ENCODE results near the gene KRT32.
"Not testable (repeated sequence)": the region's sequence is repeated elsewhere in the genome, so short reads cannot be mapped to it uniquely, and the experiment has no call there.

The KRT32 gene

DNA sequence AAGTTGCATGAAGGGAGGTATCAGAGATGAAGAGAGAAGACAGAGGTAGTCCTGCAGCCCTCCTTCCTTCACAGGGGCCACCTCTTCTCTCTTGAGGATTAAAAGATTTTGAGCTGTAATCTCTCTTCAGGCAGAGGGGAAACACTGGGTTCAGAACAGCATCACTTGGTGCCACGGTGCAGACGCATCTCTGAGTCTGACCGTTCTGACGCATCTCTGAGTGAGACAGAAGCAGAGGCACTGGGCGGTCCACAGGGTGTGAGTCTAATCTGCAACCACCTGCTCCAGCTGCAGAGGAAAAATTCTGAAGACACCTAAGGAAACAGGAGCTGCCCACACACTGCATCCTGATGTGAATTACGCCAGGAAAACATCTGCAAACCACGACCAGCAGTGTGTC lies 37.5 kb downstream of the KRT32 start:
- no peak for DNase-seq (ENCODE audit: low read depth in 2 of 2, low spot score in 1 of 2)

DNA sequence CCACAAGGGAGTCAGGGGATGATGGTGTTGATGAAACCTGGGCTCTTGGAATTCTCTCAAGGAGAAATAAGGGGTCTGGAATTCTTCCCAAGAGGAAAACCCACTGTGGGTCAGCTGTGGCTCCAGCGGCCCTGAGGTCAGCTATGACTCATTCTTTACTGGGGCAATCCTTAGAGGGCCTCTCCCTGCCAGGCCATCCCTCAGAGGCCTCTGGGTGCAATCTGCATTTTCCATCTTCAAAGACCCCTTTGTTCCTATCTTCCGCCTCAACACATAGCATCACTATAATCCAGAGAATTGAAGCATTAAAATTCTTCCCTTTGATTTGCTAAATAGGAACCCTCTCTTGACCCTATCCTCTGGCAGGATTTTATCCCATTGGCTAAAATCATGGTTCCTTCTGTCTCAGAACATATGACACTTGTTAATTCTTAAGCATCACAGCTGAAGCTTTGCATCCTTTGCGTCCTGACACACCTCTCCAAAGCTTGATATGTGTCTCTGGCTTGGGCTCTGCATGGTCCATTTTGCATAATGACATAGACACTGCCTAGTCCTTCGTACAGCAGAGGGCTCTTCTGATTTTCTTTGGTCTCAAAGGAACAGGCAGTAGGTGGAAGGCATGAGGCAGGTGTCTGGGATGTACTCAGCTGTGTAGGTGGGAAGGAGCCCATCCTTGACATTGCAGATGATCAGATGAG lies 38.4 kb downstream of the KRT32 start:
- DNase-seq (ENCODE audit: low read depth in 2 of 2, low spot score in 1 of 2) = no peak

DNA sequence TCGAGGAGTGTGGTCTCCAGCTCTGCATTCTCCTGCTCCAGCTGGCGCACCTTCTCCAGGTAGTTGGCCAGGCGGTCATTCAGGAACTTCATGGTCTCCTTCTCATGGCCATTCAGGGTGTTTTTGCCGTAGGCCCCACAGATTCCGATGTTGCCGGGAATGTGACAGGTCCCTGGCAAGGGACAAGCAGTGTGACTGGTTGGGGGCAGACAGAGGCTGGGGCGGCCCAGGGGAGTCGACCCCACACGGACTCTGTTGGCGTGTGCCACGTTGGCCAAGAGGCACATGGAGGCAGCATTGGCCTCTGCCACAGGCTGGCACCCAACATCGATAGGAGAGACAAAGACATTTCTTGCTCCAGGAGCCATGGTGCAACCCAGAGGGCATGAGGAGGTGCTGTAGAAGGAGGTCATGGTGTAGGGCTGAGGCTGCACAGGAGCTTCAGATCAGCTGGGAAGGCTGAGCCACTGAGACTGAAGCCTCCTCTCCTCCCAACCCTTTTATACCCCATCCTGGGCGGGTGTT lies 43.0 kb downstream of the KRT32 start, which contains the start of gene KRT37:
Gene KRT37 (minus strand): TSS at position 475 of the 525 bp plus-strand sequence. CDS start 62 bp downstream, at position 413.
- no peak for DNase-seq (ENCODE audit: low read depth in 2 of 2, low spot score in 1 of 2)

DNA sequence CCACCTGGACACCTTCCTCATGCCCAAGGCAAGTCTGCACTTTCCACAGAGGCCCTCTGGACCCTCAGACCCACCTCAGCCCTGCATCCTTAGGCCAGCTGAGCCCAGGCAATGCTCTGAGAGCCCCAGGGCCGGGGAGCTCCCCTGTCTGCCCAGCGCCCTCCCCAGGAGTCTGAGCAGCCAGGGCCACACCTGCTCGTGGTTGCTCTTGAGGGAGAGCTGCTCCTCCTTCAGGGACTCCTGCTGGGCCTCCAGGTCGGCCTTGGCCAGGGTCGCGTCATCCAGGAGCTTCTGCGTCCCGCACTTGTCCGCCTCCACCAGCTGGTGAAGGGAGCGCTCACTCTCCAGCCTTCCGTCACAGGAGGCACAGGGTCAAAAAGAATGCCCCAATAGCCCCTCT lies 44.6 kb downstream of the KRT32 start:
- DNase-seq (ENCODE audit: low read depth in 2 of 2, low spot score in 1 of 2) = not testable (repeated sequence)

DNA sequence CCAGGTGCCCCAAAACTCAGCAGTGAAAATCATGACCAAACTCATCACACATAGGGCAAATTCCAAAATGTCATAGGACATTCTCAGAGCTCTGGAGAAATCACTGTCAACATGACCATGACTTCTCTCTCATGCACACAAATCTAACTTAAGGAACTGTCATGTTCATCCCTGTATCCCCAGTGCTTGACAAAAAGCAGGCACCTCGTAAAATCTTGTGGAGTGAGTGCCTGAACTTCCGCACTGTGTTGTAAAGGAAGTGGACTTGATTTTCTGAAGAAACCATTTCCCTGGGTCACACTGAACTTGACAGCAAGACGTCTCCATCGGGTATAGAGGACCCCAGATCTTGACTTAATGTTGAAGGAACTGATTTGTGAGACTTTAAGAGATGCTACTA lies 45.6 kb downstream of the KRT32 start:
- no peak for DNase-seq (ENCODE audit: low read depth in 2 of 2, low spot score in 1 of 2)

DNA sequence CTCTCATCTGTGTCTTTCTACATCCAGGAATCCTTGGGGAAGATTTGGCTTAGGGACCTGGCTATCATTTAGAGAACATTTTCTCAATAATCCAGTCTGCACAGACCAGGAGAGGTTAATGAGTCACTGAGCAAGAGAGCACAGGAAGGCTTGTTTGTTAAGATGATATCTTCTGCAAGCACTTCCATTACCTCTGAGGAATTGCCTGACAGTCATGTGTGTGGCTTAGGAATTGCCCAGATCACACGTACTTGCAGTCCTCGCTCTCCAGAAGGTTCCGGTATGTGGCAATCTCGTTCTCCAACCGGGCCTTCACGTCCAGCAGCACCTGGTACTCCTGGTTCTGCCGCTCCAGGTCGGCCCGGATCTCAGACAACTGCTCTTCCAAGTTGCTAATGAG lies 46.1 kb downstream of the KRT32 start:
- DNase-seq (ENCODE audit: low read depth in 2 of 2, low spot score in 1 of 2) = no peak

DNA sequence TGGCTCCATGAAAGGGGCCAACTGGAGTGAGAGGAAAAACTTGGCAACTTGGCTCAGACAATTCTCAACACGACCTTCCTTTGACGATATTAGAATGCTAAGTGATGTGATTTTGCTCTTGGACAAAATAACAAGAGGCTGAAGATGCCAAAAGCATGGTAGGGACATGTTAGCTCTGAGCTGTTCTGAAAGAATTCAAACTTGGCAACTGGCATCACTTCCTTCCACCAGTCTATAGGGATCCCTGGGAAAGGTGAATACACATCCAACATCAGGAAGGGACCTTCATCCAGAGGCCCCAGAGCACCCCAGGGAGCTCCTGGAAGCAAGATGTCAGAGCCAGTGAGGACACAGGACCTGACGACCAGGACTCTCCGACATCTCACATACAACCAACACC lies 47.1 kb downstream of the KRT32 start:
- no peak for DNase-seq (ENCODE audit: low read depth in 2 of 2, low spot score in 1 of 2)

DNA sequence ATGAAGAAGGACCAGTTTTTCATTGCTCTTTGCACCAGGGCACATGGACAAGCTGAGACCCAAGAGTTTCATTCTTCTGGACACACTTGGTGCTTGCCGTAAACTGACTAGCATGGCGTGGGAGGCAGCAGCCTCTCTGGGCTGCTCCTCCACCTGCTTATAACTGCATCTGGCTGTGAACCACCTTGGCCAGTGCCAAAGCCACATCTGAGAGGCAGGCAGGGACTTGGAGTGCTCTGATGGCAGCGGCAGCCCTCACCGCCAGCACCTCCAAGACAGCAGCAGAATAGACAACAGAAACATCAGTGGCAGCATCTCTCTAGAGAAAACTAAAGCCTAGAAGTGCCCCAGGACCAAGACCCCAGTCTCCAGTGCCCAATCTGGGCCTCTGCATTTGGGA lies 47.5 kb downstream of the KRT32 start:
- no peak for DNase-seq (ENCODE audit: low read depth in 2 of 2, low spot score in 1 of 2)

DNA sequence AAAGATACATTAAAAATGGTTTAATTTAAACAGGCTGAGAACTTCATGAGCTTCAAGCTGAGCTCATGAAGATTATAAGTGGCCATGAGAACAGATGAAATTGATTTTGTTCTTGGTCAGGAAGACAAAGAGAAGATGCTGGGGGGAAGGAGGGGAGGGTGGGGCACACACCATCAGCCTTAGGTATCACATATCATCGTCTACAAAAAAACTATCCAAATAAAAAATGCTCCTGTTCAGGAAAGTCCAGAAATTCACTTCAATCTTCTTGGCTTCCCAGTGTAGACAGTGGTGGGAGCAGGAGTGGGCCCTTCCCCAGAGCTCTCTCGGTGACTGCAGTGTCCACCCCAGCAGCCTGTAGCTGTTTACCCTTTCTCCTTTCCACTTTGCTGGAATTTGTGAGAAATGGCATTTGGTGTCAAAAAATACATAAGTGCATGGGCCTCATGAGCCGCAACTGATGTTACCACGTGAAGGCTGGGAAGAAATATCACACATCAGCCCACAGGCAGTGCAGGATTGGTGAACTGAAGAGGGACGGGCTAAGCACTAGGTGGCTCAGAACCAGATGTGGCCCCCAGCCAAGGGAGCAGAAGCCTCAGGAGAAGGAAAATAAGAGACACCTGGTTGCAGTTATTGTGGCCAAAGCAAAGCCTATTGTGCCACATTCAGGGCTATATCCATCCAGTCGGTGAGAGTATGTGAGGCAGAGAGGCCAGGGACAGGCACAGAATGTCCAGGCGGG lies 48.9 kb downstream of the KRT32 start:
- no peak for DNase-seq (ENCODE audit: low read depth in 2 of 2, low spot score in 1 of 2)

DNA sequence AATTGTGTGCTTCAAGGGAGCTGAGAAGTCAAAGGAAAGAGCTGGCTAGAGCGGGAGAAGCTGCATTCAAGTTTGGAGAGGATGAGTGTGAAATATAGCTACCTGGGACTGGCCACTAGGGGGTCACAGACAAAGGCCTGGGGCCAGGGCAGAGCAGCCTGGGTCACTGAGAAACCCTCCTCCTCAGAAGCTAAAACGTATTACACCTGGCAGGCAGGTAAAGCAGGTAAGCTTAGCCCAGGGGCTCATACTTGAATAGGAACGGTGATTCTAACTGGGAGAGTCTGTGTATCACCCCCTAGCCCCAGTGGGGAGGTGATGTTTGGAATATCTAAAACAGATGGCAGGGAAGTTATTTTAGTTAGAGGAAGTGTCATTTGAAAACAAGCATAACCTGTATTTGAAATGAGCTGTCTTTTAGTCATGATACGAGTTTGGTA lies 49.6 kb downstream of the KRT32 start:
- no peak for DNase-seq (ENCODE audit: low read depth in 2 of 2, low spot score in 1 of 2)

DNA sequence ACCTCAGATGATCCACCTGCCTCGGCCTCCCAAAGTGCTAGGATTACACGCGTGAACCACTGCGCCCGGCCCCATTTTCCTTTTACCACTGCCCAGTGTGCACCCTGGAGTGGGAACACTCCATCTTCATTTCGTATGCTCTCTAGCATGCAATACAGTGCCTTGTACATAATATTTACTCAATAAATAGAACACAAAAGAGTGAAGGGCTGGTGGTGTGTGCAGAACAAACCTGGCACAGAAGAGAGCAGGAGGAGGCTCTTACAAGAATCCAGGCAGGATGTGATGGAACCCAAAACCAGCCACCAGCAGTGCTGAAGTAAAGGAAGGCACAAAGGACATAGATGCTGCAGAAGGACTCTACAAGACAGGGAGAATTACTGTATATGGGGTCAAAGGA lies 50.1 kb downstream of the KRT32 start:
- DNase-seq (ENCODE audit: low read depth in 2 of 2, low spot score in 1 of 2) = no peak

DNA sequence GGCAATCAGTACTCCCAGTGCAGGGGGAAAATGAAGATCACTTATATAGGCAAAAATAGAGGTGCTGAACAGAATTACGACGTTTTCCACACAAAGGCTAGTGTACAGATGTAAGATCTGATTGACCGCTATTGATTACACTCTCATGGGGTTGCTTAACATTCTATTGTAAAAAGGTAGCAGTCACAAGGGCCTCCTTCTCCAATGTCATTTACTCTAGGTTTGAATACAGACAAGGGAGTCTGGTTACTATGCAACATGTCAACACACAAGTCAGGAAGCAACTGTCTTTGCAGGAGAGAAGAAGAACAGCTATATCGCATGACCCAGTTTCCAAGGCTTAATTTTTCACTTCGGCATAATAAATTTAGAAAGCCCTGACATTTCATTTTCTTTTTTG lies 50.7 kb downstream of the KRT32 start:
- no peak for DNase-seq (ENCODE audit: low read depth in 2 of 2, low spot score in 1 of 2)

DNA sequence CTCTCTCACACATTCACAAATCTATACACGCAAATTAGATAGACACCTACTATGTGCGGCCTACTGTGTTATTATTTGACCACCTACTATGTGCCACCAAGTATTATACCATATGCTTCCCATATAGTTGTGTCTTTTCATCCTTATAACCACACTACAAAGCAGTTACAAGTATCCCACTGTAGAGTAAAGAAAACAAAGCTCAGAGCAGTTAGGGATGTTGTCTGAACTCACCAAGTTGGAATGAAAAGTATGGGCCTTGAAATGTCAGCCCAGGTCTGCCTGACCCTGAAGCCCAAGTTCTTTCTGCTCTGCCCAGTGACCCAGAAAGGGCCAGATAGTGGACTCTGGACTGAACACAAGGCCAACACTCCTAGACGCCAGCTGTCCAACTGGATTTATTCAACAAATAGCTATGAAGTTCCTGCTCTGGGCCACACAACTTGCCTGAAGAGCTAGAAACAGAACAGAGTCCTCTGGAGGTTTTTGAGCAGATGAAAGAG lies 51.3 kb downstream of the KRT32 start:
- DNase-seq (ENCODE audit: low read depth in 2 of 2, low spot score in 1 of 2) = no peak

DNA sequence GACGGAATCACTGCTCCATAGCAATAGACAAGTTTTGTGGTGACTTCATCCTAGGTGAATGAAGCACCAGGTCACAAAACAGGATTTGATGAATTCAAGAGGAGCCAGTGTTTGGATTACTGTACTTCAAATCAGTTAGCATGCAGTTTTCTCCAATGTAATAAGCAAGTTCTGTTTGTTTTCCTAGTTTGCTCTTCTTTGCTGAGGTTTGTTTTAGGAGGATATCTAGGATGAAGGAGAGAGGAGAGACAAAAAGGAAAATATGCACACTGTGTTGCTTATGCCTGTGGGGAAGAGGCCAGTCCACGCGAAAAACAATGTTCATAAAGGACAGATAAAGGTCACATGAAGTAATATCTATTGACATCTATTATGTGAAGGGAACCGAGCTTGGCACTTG lies 51.8 kb downstream of the KRT32 start:
- DNase-seq (ENCODE audit: low read depth in 2 of 2, low spot score in 1 of 2) = no peak

DNA sequence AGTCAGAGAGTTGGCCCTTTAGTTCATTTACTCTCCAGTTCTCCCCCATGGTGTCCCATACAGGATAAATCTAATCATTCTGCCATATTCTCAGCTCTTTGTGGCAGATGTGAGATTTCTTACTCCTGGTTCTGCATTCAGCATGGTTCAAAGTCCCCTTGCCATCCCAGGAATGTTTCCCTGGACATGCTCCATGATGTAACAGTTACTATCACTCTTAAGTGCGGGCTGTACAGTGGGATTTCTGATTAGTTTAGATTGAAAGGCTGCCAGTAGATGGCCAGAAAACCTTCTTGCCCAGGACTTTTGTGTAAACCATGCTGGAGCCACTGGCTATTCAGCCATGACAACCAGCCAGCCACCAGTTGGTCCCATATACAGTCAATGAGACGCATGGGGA lies 53.2 kb downstream of the KRT32 start:
- DNase-seq (ENCODE audit: low read depth in 2 of 2, low spot score in 1 of 2) = no peak

DNA sequence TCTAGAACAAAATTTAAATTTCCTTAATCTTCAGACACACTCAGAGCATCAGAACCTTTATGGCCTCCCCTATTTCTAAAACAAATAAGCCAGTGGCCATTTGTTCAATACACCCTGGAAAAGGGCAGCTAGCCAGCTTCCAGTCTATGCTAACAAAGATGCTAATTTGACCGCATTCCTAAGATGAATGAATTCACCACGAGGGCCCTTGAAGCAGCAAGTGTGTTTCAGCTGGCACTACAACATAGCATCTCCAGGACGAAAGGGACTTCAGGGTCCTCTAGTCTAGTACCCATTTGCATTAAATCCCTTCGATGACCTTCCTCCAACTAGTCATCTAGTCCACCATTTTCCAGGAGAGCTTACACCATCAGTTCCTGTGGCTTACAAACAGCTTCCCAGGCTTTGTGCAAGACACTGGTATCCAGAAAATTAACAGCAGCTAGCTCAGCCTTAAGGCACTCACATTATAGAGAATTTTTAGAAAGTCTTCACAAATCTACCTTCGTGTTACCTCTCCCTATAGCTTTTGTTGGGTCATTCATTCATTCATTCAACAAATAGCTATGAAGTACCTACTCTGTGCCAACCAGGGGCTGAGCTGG lies 53.7 kb downstream of the KRT32 start:
- DNase-seq (ENCODE audit: low read depth in 2 of 2, low spot score in 1 of 2) = no peak

DNA sequence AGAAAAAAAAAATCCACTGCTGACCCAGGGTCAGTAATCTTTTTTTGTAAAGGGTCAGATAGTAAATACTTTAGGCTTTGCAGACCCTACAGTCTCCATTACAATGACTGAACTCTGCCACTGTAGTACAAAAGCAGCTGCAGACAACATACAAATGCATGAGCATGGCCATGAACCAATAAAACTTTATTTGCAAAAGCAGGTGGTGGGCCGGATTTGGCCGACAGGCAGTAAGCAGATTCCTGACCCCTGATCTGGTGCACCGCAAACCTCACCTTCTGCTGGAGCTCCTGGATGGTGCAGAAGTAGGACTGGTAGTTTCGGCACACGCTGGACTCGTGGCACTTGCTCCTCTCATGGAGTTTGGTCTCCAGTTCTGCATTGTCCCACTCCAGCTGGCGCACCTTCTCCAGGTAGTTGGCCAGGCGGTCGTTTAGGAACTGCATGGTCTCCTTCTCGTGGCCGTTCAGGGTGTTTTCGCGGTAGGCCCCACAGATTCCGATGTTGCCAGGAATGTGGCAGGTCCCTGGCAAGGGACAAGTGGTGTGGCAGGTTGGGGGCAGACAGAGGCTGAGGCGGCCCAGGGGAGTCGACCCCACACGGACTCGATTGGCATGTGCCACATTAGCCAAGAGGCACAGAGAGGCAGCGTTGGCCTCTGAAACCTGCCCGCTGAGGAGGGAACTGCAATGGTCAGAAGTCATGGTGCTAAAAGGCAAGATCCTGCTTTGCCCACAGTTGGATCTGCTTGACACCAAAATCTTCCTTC lies 55.9 kb downstream of the KRT32 start:
- DNase-seq (ENCODE audit: low read depth in 2 of 2, low spot score in 1 of 2) = no peak
